Activated CD4-positive, alpha-beta T cell treated with anti-CD3 and anti-CD28 coated beads, Interleukin-2, amount 50 U/mL, for 48 hours (primary cell): ENCODE data around the gene DOK5.

Source experiments
- DNase-seq, 2 experiments: peaks; one replicate each; pipeline ENCODE4 v3.0.0-alpha.2; 2020

DOK5 gene

GRCh38 chr20:54565255-54565654, 89.9 kb downstream of the DOK5 start:
- no peak for DNase-seq

- DNase-seq: no peak
These were observed 90.8 kb downstream of the DOK5 start for GRCh38 chr20:54566031-54566688.

GRCh38 chr20:54570561-54570960, 95.2 kb downstream of the DOK5 start:
- no peak for DNase-seq

GRCh38 chr20:54572665-54573435, 97.5 kb downstream of the DOK5 start:
- DNase-seq: no peak

DNA sequence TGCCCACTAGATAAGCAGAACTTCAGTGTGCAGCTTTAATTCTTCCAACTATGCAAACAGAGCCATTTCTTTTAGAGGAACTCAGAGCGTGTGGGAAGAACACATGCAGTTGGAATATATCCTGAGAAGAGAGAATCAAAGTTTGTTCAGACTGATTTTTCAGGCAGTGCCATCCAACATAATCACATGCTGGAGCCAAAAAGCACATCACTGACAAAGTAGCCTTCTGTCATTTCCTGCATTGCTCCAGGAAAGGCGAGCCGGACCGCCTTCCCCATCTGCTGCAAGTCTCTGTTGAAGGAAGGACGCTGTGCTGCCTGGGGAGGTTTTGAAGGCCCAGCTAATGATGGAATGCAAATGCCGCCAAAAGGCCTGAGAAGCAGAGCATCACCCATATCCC, 98.4 kb downstream of the DOK5 start:
- no peak for DNase-seq

GRCh38 chr20:54576518-54576917, 101.1 kb downstream of the DOK5 start:
- DNase-seq: no peak

GRCh38 chr20:54577637-54578036, 102.2 kb downstream of the DOK5 start:
- DNase-seq: no peak

DNA sequence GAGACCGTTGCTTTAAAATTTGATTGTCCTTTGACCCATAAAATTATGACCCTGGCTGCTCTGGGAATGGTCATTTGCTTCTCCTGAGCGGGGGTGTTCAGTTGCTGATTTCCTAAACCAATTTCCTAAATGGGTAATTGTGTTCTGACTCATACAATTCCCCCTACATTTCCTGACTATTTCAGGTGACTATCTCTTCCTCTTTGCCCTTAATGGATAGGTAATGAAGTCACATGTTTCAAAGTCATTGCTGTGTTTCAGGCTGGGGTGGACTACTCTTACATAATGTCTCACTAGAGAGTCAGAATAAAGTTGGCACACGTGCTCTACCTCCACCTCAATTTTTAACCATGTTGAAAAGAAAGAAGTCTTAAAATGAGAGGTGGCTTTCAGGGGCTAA, 109.8 kb downstream of the DOK5 start:
- no peak for DNase-seq

DNA sequence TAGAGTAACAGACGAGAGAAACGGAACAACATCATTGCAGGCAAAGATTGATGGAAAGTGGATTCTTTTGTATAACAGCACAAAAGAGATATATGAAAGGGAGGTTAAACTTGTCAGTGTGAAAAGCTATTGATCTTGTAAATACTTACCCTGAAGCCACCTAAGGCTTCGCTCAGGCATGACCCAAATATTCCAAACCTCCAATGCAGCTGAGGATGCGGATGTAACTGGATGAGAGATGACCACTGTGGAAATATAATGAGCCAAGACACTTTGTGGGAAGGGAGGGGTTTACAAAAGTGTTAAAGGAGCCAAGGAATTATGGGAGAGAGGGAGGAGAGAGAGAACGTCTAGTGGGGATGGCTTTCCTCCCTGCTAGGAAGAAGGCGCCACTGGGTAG, 112.0 kb downstream of the DOK5 start:
- DNase-seq: no peak

DNA sequence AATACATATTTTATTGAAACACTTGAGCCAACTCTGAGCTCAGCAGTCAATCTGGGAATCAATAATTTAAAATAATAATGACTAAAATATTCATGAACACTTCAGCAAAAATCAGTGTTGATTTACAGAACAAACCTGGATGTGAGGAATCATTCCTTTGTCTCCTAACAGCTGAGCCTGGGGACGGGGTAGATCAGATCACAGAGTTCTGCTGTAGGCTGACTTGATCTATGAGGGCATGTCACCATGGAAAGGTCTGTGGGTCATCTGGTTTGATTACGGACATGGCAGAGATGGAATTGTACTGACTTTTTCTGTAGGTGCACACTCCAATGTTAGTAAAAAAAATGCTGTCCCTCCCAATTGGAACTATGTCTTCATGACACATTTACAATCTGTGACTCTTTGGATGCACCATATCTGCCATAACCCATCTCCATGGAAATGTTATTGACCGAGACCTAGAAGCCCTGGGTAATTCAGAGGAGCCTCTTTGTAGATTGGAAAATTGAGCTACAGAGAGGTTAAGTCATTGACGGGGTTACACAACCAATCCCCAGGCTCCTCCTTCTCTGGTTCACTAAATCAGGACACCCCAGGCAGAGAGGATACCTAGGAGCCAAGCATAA, 114.1 kb downstream of the DOK5 start:
- no peak for DNase-seq

DNA sequence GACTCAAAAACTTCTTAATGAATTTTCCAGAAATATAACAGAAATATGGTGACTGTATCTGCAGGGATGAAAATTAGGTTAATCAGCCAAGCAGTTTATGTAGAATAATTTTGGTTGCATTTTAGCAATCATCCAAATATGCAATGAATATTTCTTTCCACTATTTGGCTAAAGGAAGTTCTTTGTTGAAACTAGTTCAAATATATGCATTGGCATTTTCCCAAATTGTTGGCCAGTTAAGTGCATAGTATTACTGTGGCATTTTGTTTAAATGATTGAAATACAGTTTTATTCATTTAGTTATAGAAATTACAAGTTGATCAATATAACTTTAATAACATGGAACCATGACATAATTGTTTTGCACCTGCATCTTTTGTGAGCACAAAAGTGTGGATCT, 115.5 kb downstream of the DOK5 start:
- DNase-seq: no peak

DNA sequence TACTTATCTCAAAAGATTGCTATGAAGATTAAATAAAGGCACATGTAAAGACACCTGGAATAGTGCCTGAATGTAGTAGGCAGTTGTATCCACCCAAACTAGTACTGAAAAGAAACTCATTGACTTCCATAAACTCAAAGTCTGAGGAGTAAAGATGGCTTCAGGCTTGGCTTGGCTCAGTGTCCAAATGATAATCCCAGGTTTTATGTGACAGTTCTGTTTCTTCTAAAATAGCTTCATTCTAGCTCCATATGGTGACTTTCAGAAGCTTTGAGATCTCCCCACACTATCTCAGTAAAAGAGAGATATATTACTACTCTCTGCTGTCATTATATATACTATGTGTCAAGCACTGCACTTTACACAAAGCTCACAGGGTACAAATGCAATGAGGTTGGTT, 121.3 kb downstream of the DOK5 start:
- no peak for DNase-seq

- DNase-seq: no peak
These were observed 123.0 kb downstream of the DOK5 start for GRCh38 chr20:54598352-54598751.

DNA sequence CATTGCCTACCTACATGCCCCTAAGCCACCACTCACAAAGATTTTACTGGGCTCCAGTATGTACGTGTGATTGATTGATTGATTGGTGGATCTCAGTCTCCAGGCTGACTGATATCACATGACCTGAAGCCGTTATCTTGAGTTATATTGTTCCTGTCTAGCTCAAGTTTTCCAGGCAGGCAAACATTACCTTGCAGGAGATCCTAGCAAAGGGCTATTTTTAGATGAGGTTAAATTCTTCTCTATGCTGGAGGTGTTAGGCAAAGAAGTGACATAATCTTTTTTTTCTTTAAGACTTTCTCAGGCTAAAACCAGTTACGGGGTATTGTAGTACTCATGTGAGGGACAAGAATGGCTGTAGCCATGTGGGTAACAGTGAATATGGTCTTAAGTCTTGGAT, 125.2 kb downstream of the DOK5 start:
- DNase-seq: no peak

- no peak for DNase-seq
These were observed 126.6 kb downstream of the DOK5 start for GRCh38 chr20:54601831-54602515.

DNA sequence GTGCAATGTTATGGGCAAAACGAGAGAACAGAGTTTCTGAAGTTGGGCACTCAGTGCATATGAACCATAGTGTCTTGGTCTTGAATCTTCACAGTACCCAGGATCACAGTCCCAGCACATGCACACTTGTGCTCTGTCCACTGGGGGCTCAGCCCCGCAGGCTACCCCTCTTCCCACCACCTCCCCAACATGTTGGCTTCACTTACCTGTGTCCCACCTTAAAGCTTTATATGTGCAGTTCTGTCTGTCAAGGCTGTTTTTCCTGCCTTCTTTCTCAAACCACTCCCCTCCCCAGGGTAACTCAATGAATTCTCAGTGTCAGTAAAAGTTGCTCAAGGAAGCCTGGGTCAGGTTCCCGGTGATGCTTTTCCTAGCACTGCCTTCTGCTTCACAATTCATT, 129.9 kb downstream of the DOK5 start:
- no peak for DNase-seq

DNA sequence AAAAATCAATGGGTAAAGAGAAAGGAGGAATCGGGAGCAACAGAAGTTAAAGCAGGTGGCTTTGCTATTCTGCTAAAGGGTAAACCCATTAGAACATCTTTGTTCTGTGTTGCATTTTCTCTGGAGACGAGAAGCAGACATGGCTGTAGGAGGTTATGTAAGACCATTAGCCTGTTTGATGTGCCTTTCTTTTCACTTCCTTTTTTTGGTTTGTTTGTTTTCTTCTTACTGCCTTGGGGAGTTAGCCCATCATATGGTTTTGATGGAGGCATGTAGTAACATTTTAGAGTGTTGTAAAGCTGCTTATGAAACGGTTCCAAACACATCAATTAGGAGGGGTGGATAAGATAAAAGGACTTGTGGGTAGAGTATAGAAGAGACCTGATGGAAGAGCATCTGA, 131.0 kb downstream of the DOK5 start:
- no peak for DNase-seq

GRCh38 chr20:54608039-54608745, 132.8 kb downstream of the DOK5 start:
- DNase-seq: no peak

DNA sequence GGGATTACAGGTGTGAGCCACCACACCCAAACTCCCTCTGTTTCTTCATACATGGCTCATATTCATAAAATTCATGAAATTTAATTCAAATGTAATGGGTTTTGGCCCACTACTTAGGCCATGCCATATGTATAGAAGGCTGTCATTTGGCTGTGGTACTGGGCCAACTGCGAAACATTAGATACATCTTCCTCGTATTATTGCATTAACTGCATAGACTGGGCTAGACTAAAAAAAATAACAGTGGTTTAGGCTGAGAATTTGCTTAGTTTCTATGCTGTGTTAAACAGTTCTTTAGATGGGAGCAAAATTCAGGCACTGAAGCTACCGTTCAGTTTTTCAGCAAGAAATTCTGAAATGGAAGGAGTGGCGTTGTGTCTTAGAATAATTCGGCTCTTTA, 133.6 kb downstream of the DOK5 start:
- no peak for DNase-seq

GRCh38 chr20:54611708-54612412, 136.5 kb downstream of the DOK5 start:
- DNase-seq: no peak

DNA sequence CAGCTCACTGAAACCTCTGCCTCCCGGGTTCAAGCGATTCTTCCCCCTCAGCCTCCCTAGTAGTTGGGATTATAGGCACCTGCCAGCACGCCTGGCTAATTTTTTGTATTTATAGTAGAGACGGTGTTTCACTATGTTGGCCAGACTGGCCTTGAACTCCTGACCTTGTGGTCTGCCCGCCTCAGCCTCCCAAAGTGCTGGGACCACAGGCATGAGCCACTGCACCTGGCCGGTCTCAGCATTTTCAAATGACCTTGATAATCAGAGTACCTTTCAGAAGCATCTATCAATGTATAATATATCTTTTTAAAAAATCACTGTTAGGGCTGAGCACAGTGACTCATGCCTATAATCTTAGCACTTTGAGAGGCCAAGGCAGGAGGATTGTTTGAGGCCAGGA, 143.0 kb downstream of the DOK5 start:
- no peak for DNase-seq

- no peak for DNase-seq
These were observed 143.8 kb downstream of the DOK5 start for GRCh38 chr20:54619181-54619580.
